A673 (cell line): Measurements from ENCODE around the gene LAMA2.

ENCODE experiments used
- EZH2 ChIP-seq: fragments of 200-600 bp; sonication (generic); IDR thresholded peaks from 2 replicates; pipeline ENCODE4 v1.6.1; 2017; ENCODE audit warnings: borderline replicate concordance, low read depth, mild to moderate bottlenecking, mixed read lengths, antibody characterized with exemption, low read length; ENCODE audit not compliant: poor library complexity, severe bottlenecking
- TF ChIP-seq, protein P1 (sequence below): fragments of 300-800, 200-600 bp; sonication (generic); conservative IDR thresholded peaks from 2 replicates; pipeline ENCODE4 v1.5.1; 2017; ENCODE audit warnings: low read depth, mild to moderate bottlenecking, antibody characterized with exemption, low read length, moderate library complexity, mixed read lengths

- TF ChIP-seq, protein P1, sequence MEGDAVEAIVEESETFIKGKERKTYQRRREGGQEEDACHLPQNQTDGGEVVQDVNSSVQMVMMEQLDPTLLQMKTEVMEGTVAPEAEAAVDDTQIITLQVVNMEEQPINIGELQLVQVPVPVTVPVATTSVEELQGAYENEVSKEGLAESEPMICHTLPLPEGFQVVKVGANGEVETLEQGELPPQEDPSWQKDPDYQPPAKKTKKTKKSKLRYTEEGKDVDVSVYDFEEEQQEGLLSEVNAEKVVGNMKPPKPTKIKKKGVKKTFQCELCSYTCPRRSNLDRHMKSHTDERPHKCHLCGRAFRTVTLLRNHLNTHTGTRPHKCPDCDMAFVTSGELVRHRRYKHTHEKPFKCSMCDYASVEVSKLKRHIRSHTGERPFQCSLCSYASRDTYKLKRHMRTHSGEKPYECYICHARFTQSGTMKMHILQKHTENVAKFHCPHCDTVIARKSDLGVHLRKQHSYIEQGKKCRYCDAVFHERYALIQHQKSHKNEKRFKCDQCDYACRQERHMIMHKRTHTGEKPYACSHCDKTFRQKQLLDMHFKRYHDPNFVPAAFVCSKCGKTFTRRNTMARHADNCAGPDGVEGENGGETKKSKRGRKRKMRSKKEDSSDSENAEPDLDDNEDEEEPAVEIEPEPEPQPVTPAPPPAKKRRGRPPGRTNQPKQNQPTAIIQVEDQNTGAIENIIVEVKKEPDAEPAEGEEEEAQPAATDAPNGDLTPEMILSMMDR, result no peak
- TF ChIP-seq EZH2, result no peak
Measured at GRCh38 chr6:129111346-129111745, 228.4 kb downstream of the LAMA2 start.
